ENCODE data around the gene ACO2. TPM values are rescaled to one million over a fixed set of nuclear protein-coding genes. Genes with fewer than 3 reads are reported as not detected.

ACO2 gene
- total RNA-seq, 1 experiment from 2014 or later, result 127 TPM

DNA sequence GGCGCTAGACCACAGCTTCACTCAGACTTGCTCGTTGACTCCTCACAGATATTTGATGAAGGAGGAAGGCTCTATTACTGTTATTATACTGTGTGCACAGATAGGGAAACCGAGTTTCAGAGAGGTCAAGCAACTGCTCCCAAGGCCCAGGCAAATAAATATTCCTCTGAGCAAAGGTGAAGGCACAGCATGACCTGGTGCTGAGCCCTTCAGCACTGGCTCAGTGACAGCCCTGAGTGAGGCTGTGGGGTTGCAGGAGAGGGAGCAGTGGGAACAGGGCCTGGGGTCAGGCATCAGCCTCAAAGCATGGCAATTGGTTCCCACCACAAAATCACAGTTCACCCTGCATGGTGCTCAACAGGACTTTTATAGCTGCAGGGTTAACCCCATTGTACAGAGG lies 68.3 kb downstream of the ACO2 start:
- TF ChIP-seq, protein P1, sequence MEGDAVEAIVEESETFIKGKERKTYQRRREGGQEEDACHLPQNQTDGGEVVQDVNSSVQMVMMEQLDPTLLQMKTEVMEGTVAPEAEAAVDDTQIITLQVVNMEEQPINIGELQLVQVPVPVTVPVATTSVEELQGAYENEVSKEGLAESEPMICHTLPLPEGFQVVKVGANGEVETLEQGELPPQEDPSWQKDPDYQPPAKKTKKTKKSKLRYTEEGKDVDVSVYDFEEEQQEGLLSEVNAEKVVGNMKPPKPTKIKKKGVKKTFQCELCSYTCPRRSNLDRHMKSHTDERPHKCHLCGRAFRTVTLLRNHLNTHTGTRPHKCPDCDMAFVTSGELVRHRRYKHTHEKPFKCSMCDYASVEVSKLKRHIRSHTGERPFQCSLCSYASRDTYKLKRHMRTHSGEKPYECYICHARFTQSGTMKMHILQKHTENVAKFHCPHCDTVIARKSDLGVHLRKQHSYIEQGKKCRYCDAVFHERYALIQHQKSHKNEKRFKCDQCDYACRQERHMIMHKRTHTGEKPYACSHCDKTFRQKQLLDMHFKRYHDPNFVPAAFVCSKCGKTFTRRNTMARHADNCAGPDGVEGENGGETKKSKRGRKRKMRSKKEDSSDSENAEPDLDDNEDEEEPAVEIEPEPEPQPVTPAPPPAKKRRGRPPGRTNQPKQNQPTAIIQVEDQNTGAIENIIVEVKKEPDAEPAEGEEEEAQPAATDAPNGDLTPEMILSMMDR (conservative IDR thresholded peaks at IDR 0.05; ENCODE audit: low read depth, low read length), result no peak
- TF ChIP-seq EZH2 (IDR thresholded peaks at IDR 0.05; ENCODE audit: borderline replicate concordance, low read depth, low read length, poor library complexity, severe bottlenecking), result no peak
- no TSS peak for BruUV-seq (replicated peaks)
- intact Hi-C loops (cut with micrococcal nuclease; ENCODE audit: unreplicated experiment), result no loop called here
- Histone ChIP-seq H3K27ac (ENCODE audit: low read depth, low read length, poor library complexity, severe bottlenecking) (no peak overlapping the region), H3K9me3 (ENCODE audit: low read depth, low read length, poor library complexity, severe bottlenecking) (no peaks in the 10 kb centered on the region), H3K4me1 (ENCODE audit: insufficient read depth, low read length, poor library complexity, severe bottlenecking) (no peaks in the 10 kb centered on the region), H3K36me3 (ENCODE audit: insufficient read depth, low read length, poor library complexity, severe bottlenecking) (peaks cover 58% of the 10 kb centered on the region), H3K27me3 (replicated peaks; ENCODE audit: insufficient read depth, low read depth, low read length, poor library complexity) (no peaks in the 10 kb centered on the region), H3K4me3 (ENCODE audit: low read depth, low read length, poor library complexity, severe bottlenecking) (no peak overlapping the region)
- DNase-seq (ENCODE audit: low spot score), result no peak
- ChIA-PET CTCF (interaction anchor here (0.6 kb wide), 2 partner anchors 14 to 53 kb away, joined by 3 read pairs; no protein-coding TSS in a partner anchor), POLR2A (ENCODE audit: low non-redundant PET) (no interaction called here)

DNA sequence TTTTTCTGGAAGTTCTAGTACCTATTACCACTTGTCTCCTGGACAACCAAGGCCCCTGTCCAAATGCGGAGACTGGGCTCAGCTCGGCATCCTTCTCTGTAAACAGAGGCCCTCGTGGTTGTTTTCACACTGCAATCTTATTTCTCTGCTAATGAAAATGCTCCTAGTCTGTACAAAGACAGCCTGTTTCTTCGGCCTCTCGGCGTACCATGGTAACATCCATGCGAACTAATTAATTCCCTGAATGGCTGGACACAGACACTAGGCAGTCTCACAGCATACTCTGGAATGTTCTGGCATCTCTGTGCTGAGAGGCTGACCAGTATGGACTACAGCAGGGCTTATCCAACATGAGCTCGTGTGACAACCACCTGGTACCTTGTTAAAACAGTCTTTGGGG lies 69.7 kb downstream of the ACO2 start:
- intact Hi-C loops (cut with micrococcal nuclease; ENCODE audit: unreplicated experiment), result no loop called here
- no peak for DNase-seq (ENCODE audit: low spot score)
- Histone ChIP-seq H3K27me3 (replicated peaks; ENCODE audit: insufficient read depth, low read depth, low read length, poor library complexity) (no peaks in the 10 kb centered on the region), H3K27ac (ENCODE audit: low read depth, low read length, poor library complexity, severe bottlenecking) (no peak overlapping the region), H3K4me1 (ENCODE audit: insufficient read depth, low read length, poor library complexity, severe bottlenecking) (no peaks in the 10 kb centered on the region), H3K9me3 (ENCODE audit: low read depth, low read length, poor library complexity, severe bottlenecking) (no peaks in the 10 kb centered on the region), H3K36me3 (ENCODE audit: insufficient read depth, low read length, poor library complexity, severe bottlenecking) (peaks cover 45% of the 10 kb centered on the region), H3K4me3 (ENCODE audit: low read depth, low read length, poor library complexity, severe bottlenecking) (no peak overlapping the region)
- TF ChIP-seq, protein P1 (conservative IDR thresholded peaks at IDR 0.05; ENCODE audit: low read depth, low read length), result no peak
- no peak for TF ChIP-seq EZH2 (IDR thresholded peaks at IDR 0.05; ENCODE audit: borderline replicate concordance, low read depth, low read length, poor library complexity, severe bottlenecking)
- ChIA-PET POLR2A (ENCODE audit: low non-redundant PET) (no interaction called here), CTCF (no interaction called here)
- no TSS peak for BruUV-seq (replicated peaks)

DNA sequence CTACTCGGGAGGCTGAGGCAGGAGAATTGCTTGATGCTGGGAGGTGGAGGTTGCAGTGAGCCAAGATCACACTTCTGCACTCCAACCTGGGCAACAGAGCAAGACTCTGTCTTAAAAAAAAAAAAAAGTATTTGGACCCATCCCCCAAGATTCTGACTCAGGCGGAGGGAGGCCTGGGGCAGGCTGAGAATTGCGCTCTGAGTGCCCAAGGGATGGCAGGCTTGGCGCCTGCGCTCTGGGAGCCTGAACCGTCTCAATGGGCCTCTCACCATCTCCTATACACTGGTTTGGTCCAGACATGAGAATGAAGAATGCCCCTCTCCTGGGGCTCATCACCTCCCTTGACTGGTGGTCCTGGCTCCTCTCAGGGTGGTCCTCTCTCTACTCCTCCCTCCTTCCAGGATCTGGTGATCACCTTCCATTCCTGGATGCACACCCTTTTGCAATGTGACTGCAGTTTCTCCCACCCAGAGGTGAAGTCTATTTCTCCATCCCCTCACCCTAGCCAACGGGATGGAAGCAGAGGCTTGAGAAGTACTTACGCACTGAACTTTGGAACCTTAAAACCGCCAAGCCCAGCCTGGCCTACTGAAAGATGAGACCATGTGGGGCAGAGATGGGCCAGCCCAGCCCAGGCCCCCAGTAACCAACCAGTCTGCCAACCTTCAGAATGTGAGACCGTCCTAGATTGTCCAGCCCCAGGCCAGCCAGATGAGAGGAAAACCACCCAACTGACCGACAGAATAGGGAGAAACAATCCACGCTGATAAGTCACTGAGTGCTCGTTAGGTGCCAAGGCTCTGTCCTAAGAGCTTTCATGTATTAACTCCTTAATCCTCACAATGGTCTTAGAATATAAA lies 70.5 kb downstream of the ACO2 start:
- H3K4me3 ChIP-seq (ENCODE audit: low read depth, low read length, poor library complexity, severe bottlenecking), result no peak overlapping the region
- no peaks in the 10 kb centered on the region for H3K4me1 ChIP-seq (ENCODE audit: insufficient read depth, low read length, poor library complexity, severe bottlenecking)
- BruUV-seq (replicated peaks), result no TSS peak
- no peaks in the 10 kb centered on the region for H3K9me3 ChIP-seq (ENCODE audit: low read depth, low read length, poor library complexity, severe bottlenecking)
- TF ChIP-seq EZH2 (IDR thresholded peaks at IDR 0.05; ENCODE audit: borderline replicate concordance, low read depth, low read length, poor library complexity, severe bottlenecking), result no peak
- TF ChIP-seq, protein P1 (conservative IDR thresholded peaks at IDR 0.05; ENCODE audit: low read depth, low read length), result no peak
- intact Hi-C loops (cut with micrococcal nuclease; ENCODE audit: unreplicated experiment), result loop anchor here (5.0 kb wide), 1 partner anchor 58 kb away; no protein-coding TSS in a partner anchor
- no peak overlapping the region for H3K27ac ChIP-seq (ENCODE audit: low read depth, low read length, poor library complexity, severe bottlenecking)
- peaks cover 41% of the 10 kb centered on the region for H3K36me3 ChIP-seq (ENCODE audit: insufficient read depth, low read length, poor library complexity, severe bottlenecking)
- no peaks in the 10 kb centered on the region for H3K27me3 ChIP-seq (replicated peaks; ENCODE audit: insufficient read depth, low read depth, low read length, poor library complexity)
- CTCF ChIA-PET, result interaction anchor here (1.0 kb wide), 1 partner anchor 13 kb away, joined by 3 read pairs; no protein-coding TSS in a partner anchor
- POLR2A ChIA-PET (ENCODE audit: low non-redundant PET), result no interaction called here
- DNase-seq (ENCODE audit: low spot score), result no peak
